HUES48 (cell line): ENCODE measurements around the gene MSANTD2.

Source experiments
- H3K27ac ChIP-seq: one replicate; pipeline ENCODE4 v1.7.0; 2013; ENCODE audit warnings: low read depth, low read length, inconsistent platforms
- H3K27me3 ChIP-seq: 2 replicates; pipeline ENCODE4 v1.6.1; 2013; ENCODE audit warnings: mild to moderate bottlenecking, low read length; ENCODE audit not compliant: control insufficient read depth, insufficient read depth
- H3K36me3 ChIP-seq: 2 replicates; pipeline ENCODE4 v1.6.1; 2013; ENCODE audit warnings: low read length; ENCODE audit not compliant: control insufficient read depth, insufficient read depth
- H3K4me1 ChIP-seq: 2 replicates; pipeline ENCODE4 v1.6.1; 2013; ENCODE audit warnings: mild to moderate bottlenecking, low read length; ENCODE audit not compliant: control insufficient read depth, insufficient read depth
- H3K4me3 ChIP-seq: 2 replicates; pipeline ENCODE4 v1.5.1; 2013; ENCODE audit warnings: mild to moderate bottlenecking, low read depth, low read length
- H3K9ac ChIP-seq: 2 replicates; pipeline ENCODE4 v1.6.1; 2013; ENCODE audit warnings: mild to moderate bottlenecking, low read depth, low read length, moderate library complexity
- H3K9me3 ChIP-seq: 2 replicates; pipeline ENCODE4 v1.6.1; 2013; ENCODE audit warnings: low read length; ENCODE audit not compliant: control insufficient read depth, insufficient read depth

MSANTD2 gene

GRCh38 chr11:124798991-124799347, 1.2 kb downstream of the MSANTD2 start:
- H3K4me1 ChIP-seq: peaks cover 18% of the 10 kb centered on the region; the same call in 1 of the 2 replicates
- no peaks in the 10 kb centered on the region for H3K36me3 ChIP-seq
- peak overlapping the region; percentile 88 for H3K4me3 ChIP-seq
- H3K9ac ChIP-seq: peak overlapping the region; percentile 91
- no peaks in the 10 kb centered on the region for H3K9me3 ChIP-seq
- peak overlapping the region; percentile 98 for H3K27ac ChIP-seq
- H3K27me3 ChIP-seq: no peaks in the 10 kb centered on the region

- Histone ChIP-seq H3K27me3 (no peaks in the 10 kb centered on the region), H3K9ac (no peak overlapping the region), H3K4me1 (peaks cover 45% of the 10 kb centered on the region), H3K4me3 (no peak overlapping the region), H3K27ac (no peak overlapping the region), H3K36me3 (no peaks in the 10 kb centered on the region), H3K9me3 (no peaks in the 10 kb centered on the region)
Measured at GRCh38 chr11:124796312-124796711, 3.9 kb downstream of the MSANTD2 start.

GRCh38 chr11:124793466-124794278, 6.5 kb downstream of the MSANTD2 start:
- H3K27ac ChIP-seq: no peak overlapping the region
- H3K36me3 ChIP-seq: no peaks in the 10 kb centered on the region
- peaks cover 68% of the 10 kb centered on the region for H3K4me1 ChIP-seq
- peak overlapping the region; percentile 36; the same call in 1 of the 2 replicates for H3K4me3 ChIP-seq
- H3K9me3 ChIP-seq: no peaks in the 10 kb centered on the region
- H3K9ac ChIP-seq: no peak overlapping the region
- H3K27me3 ChIP-seq: no peaks in the 10 kb centered on the region

- Histone ChIP-seq H3K36me3 (no peaks in the 10 kb centered on the region), H3K4me1 (peaks cover 58% of the 10 kb centered on the region), H3K27ac (no peak overlapping the region), H3K27me3 (no peaks in the 10 kb centered on the region), H3K4me3 (0 out of 2 replicates have a peak overlapping the region, but pooled peaks have one; percentile 36), H3K9ac (no peak overlapping the region), H3K9me3 (no peaks in the 10 kb centered on the region)
Measured at GRCh38 chr11:124791626-124792341, 8.4 kb downstream of the MSANTD2 start.

GRCh38 chr11:124788521-124788920, 11.7 kb downstream of the MSANTD2 start:
- Histone ChIP-seq H3K4me3 (no peak overlapping the region), H3K27me3 (no peaks in the 10 kb centered on the region), H3K9ac (no peak overlapping the region), H3K36me3 (no peaks in the 10 kb centered on the region), H3K9me3 (no peaks in the 10 kb centered on the region), H3K4me1 (peaks cover 45% of the 10 kb centered on the region), H3K27ac (no peak overlapping the region)

GRCh38 chr11:124784051-124784450, 16.2 kb downstream of the MSANTD2 start:
- H3K27ac ChIP-seq: no peak overlapping the region
- H3K4me3 ChIP-seq: no peak overlapping the region
- no peaks in the 10 kb centered on the region for H3K27me3 ChIP-seq
- H3K9ac ChIP-seq: no peak overlapping the region
- no peaks in the 10 kb centered on the region for H3K9me3 ChIP-seq
- H3K36me3 ChIP-seq: no peaks in the 10 kb centered on the region
- peaks cover 2% of the 10 kb centered on the region; the same call in 1 of the 2 replicates for H3K4me1 ChIP-seq

GRCh38 chr11:124783002-124783401, 17.2 kb downstream of the MSANTD2 start:
- Histone ChIP-seq H3K27ac (no peak overlapping the region), H3K9ac (no peak overlapping the region), H3K9me3 (no peaks in the 10 kb centered on the region), H3K4me1 (no peaks in the 10 kb centered on the region), H3K27me3 (no peaks in the 10 kb centered on the region), H3K36me3 (no peaks in the 10 kb centered on the region), H3K4me3 (no peak overlapping the region)

GRCh38 chr11:124779568-124779967, 20.6 kb downstream of the MSANTD2 start:
- H3K9me3 ChIP-seq: no peaks in the 10 kb centered on the region
- H3K9ac ChIP-seq: no peak overlapping the region
- H3K36me3 ChIP-seq: peaks cover 6% of the 10 kb centered on the region; the same call in 1 of the 2 replicates
- no peaks in the 10 kb centered on the region for H3K27me3 ChIP-seq
- no peaks in the 10 kb centered on the region for H3K4me1 ChIP-seq
- no peak overlapping the region for H3K4me3 ChIP-seq
- no peak overlapping the region for H3K27ac ChIP-seq

GRCh38 chr11:124778281-124778680, 21.9 kb downstream of the MSANTD2 start:
- no peaks in the 10 kb centered on the region for H3K9me3 ChIP-seq
- no peak overlapping the region for H3K27ac ChIP-seq
- no peak overlapping the region for H3K4me3 ChIP-seq
- no peaks in the 10 kb centered on the region for H3K4me1 ChIP-seq
- H3K27me3 ChIP-seq: no peaks in the 10 kb centered on the region
- peaks cover 18% of the 10 kb centered on the region for H3K36me3 ChIP-seq
- H3K9ac ChIP-seq: no peak overlapping the region

GRCh38 chr11:124776865-124777645, 23.2 kb downstream of the MSANTD2 start:
- Histone ChIP-seq H3K9ac (no peak overlapping the region), H3K4me1 (no peaks in the 10 kb centered on the region), H3K27ac (no peak overlapping the region), H3K27me3 (no peaks in the 10 kb centered on the region), H3K4me3 (no peak overlapping the region), H3K36me3 (peaks cover 28% of the 10 kb centered on the region), H3K9me3 (no peaks in the 10 kb centered on the region)
